AG04449 (cell line): ENCODE data around the gene RAB25.

Experiments
- CTCF ChIA-PET: fragments of 350-600 bp; formaldehyde crosslinking; extraction: SDS; loops from one replicate; lab custom pipeline; 2021; ENCODE audit warnings: antibody characterized with exemption; lab: Yijun Ruan, JAX
- POLR2A ChIA-PET: fragments of 400-600, 350-600 bp; formaldehyde crosslinking; extraction: SDS; loops from one replicate; lab custom pipeline; 2020; ENCODE audit warnings: antibody characterized with exemption, inconsistent platforms; lab: Yijun Ruan, JAX
- DNase-seq: peaks from one replicate; pipeline ENCODE4 v3.0.0-alpha.2; 2010; ENCODE audit warnings: low read depth, low spot score
- H3K4me3 ChIP-seq: 2 replicates; pipeline ENCODE4 v1.5.1; 2011; ENCODE audit warnings: low read depth, mild to moderate bottlenecking, control low read depth, low read length
- TF ChIP-seq, protein P1 (sequence below): IDR thresholded peaks from one replicate; pipeline ENCODE4 v1.5.1; 2011; ENCODE audit warnings: mild to moderate bottlenecking, moderate library complexity, low read length, control low read depth, inconsistent platforms; ENCODE audit not compliant: insufficient read depth; ENCODE audit errors: missing control alignments

The RAB25 gene

DNA sequence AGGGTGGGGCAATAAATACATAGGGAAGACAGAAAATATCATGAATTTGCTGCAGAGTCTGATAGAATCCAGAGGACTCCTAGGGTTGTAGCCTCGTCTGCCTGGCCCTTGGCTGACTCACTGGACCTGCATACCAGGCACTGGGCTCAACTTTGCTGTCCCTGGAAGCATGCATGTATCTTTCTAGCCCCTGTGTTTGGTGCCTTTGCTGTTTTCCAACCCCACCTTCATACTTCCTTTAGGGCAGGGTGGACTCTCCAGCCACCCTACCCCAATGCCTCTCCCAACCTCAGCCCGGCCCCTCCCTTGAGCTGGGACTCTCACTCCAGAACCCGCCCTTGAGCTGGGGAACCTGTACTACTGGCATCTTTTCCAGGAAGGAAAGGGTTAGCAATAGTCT lies 1.2 kb downstream of the RAB25 start:
- DNase-seq = no peak
- POLR2A ChIA-PET = no interaction called here
- CTCF ChIA-PET = interaction anchor here (1.0 to 2.4 kb wide), 3 partner anchors 11 to 28 kb away, joined by 3 to 11 read pairs (median 8); no protein-coding TSS in a partner anchor
- H3K4me3 ChIP-seq = no peak overlapping the region
- TF ChIP-seq, protein P1, sequence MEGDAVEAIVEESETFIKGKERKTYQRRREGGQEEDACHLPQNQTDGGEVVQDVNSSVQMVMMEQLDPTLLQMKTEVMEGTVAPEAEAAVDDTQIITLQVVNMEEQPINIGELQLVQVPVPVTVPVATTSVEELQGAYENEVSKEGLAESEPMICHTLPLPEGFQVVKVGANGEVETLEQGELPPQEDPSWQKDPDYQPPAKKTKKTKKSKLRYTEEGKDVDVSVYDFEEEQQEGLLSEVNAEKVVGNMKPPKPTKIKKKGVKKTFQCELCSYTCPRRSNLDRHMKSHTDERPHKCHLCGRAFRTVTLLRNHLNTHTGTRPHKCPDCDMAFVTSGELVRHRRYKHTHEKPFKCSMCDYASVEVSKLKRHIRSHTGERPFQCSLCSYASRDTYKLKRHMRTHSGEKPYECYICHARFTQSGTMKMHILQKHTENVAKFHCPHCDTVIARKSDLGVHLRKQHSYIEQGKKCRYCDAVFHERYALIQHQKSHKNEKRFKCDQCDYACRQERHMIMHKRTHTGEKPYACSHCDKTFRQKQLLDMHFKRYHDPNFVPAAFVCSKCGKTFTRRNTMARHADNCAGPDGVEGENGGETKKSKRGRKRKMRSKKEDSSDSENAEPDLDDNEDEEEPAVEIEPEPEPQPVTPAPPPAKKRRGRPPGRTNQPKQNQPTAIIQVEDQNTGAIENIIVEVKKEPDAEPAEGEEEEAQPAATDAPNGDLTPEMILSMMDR = no peak

DNA sequence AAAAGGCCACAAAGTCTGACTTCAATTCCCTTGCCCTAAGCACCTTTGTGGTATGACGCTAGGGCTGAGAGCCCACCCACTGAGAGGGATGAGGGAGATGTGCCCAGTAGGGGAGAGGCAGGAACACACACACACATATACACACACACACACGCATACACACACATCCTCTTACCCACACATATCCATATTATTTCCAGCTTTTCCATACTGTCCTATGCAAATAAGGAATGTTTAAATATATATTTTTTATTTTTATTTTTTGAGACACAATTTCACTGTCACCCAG lies 3.0 kb downstream of the RAB25 start:
- no peak overlapping the region for H3K4me3 ChIP-seq
- CTCF ChIA-PET = interaction anchor here (0.9 to 3.2 kb wide), 4 partner anchors 7 to 127 kb away, joined by 3 to 27 read pairs (median 7); no protein-coding TSS in a partner anchor
- POLR2A ChIA-PET = interaction anchor here (1.0 kb wide), 1 partner anchor 47 kb away, joined by 3 read pairs; no protein-coding TSS in a partner anchor
- TF ChIP-seq, protein P1 = no peak
- no peak for DNase-seq

DNA sequence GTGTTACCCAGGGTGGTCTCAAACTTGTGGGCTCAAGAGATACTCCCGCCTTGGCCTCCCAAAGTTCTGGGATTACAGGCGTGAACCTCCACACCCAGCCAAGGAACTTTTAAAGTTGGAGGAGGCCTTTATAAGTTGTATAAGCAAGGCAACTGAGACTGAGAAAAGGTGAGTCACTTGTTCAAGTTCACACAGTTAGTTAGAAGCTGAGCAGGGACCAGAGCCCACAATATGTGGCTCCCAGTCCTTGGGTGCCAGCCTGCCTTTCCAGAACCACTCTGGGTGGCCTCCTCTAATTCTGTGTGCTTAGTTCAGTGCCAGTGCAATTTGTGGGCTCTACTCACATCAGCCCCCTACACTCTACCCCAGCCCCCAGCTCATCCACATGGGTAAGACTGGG lies 3.7 kb downstream of the RAB25 start:
- ChIA-PET CTCF (interaction anchor here (0.6 to 4.1 kb wide), 14 partner anchors 8 to 161 kb away, joined by 3 to 29 read pairs (median 4); partner anchors contain the start of gene SLC25A44), POLR2A (no interaction called here)
- no peak for DNase-seq
- TF ChIP-seq, protein P1 = no peak
- H3K4me3 ChIP-seq = no peak overlapping the region

DNA sequence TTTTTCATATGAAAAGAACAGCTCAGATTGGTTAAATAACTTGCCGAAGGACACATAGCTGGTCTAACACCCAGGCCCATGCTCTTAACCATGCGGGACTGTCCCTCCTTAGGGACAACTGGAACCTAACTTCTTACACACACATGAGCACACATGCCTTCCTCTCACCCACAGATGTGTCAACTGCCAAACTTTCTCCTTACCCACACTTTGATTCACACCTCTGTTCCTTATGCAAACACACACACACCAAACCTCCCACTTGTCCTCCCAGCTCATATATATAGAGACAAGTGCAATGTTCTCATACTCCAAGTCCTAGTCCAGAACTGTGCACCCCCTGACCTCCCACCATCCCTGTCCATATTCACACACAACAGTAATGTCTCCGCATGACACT lies 4.3 kb downstream of the RAB25 start:
- no peak overlapping the region for H3K4me3 ChIP-seq
- TF ChIP-seq, protein P1 = no peak
- no peak for DNase-seq
- ChIA-PET CTCF (interaction anchor here (0.6 to 4.1 kb wide), 22 partner anchors 8 to 160 kb away, joined by 3 to 29 read pairs (median 4); partner anchors contain the start of genes LAMTOR2 and SLC25A44), POLR2A (interaction anchor here (0.6 kb wide), 1 partner anchor 37 kb away, joined by 5 read pairs; no protein-coding TSS in a partner anchor)

GRCh38 chr1:156065871-156066270 lies 4.9 kb downstream of the RAB25 start:
- POLR2A ChIA-PET = interaction anchor here (0.6 kb wide), 1 partner anchor 36 kb away, joined by 5 read pairs; no protein-coding TSS in a partner anchor
- TF ChIP-seq, protein P1 = no peak

GRCh38 chr1:156067262-156067661 lies 6.3 kb downstream of the RAB25 start:
- H3K4me3 ChIP-seq = no peak overlapping the region
- CTCF ChIA-PET = interaction anchor here (0.9 to 4.1 kb wide), 19 partner anchors 8 to 166 kb away, joined by 3 to 29 read pairs (median 5); partner anchors contain the start of gene UBQLN4
- TF ChIP-seq, protein P1 = no peak
- POLR2A ChIA-PET = no interaction called here
- no peak for DNase-seq

More at GRCh38 chr1:156065871-156066270, 4.9 kb downstream of the RAB25 start:
- no peak overlapping the region for H3K4me3 ChIP-seq
- DNase-seq = no peak
- CTCF ChIA-PET = interaction anchor here (0.6 to 4.1 kb wide), 32 partner anchors 9 to 168 kb away, joined by 3 to 29 read pairs (median 4); partner anchors contain the start of genes KHDC4 and LAMTOR2
